ENCODE measurements around the gene LIPN. TPM values are rescaled to one million over a fixed set of nuclear protein-coding genes. Genes with fewer than 3 reads are reported as not detected.

The LIPN gene
- total RNA-seq, 1 donor from 2014 or later: not detected

- TF ChIP-seq CTCF (conservative IDR thresholded peaks at IDR 0.05): no peak
- no peak overlapping the region for H3K27ac Mint-ChIP-seq (ENCODE audit: unreplicated experiment)
- no peaks in the 10 kb centered on the region for H3K4me1 Mint-ChIP-seq
- no peak for DNase-seq (ENCODE audit: low read depth, low spot score)
- H3K9me3 Mint-ChIP-seq: no peaks in the 10 kb centered on the region
- H3K4me3 Mint-ChIP-seq: no peak overlapping the region
- H3K27me3 Mint-ChIP-seq (ENCODE audit: low read depth): peaks cover 4% of the 10 kb centered on the region
- no peaks in the 10 kb centered on the region for H3K36me3 Mint-ChIP-seq (ENCODE audit: low read depth)
Observed at GRCh38 chr10:88827671-88828070, 67.9 kb downstream of the LIPN start.

GRCh38 chr10:88828310-88828709, 68.5 kb downstream of the LIPN start:
- no peak overlapping the region for H3K4me3 Mint-ChIP-seq
- H3K9me3 Mint-ChIP-seq: no peaks in the 10 kb centered on the region
- H3K27ac Mint-ChIP-seq (ENCODE audit: unreplicated experiment): no peak overlapping the region
- peaks cover 7% of the 10 kb centered on the region for H3K27me3 Mint-ChIP-seq (ENCODE audit: low read depth)
- no peak for DNase-seq (ENCODE audit: low read depth, low spot score)
- TF ChIP-seq CTCF (conservative IDR thresholded peaks at IDR 0.05): no peak
- H3K4me1 Mint-ChIP-seq: no peaks in the 10 kb centered on the region
- H3K36me3 Mint-ChIP-seq (ENCODE audit: low read depth): no peaks in the 10 kb centered on the region

Other genes starting within 250 kb of the LIPN start
- gene RNLS, start 176.7 kb upstream of the LIPN start, total RNA-seq: 3.3 and 3.8 TPM in 2 replicates
- not detected in 2 replicates for gene LIPJ, start 173.3 kb upstream of the LIPN start, total RNA-seq
- not detected in 2 replicates for gene LIPF, start 95.6 kb upstream of the LIPN start, total RNA-seq
- not detected in 2 replicates for gene LIPK, start 53.8 kb upstream of the LIPN start, total RNA-seq
- not detected in 2 replicates for gene LIPM, start 42.7 kb downstream of the LIPN start, total RNA-seq
- not detected in 2 replicates for gene ANKRD22, start 91.8 kb downstream of the LIPN start, total RNA-seq
- gene STAMBPL1, start 120.2 kb downstream of the LIPN start, total RNA-seq: 3.4 and 4.1 TPM in 2 replicates
- 7.0 and 7.6 TPM in 2 replicates for gene ACTA2, start 192.8 kb downstream of the LIPN start, total RNA-seq
- 2.2 and 2.3 TPM in 2 replicates for gene FAS, start 230.8 kb downstream of the LIPN start, total RNA-seq